H54 (cell line): ENCODE results near the gene ABTB2.

Source experiments
- DNase-seq: peaks from one replicate; pipeline ENCODE4 v3.0.0; 2011; ENCODE audit warnings: low spot score, mixed read lengths; ENCODE audit not compliant: insufficient read length
- FAIRE-seq: peaks from 3 replicates; lab custom pipeline; 2011; peaks lifted over from hg19 to GRCh38; lab: Jason Lieb, UNC
- POLR2A ChIP-seq: IDR thresholded peaks from 2 replicates; pipeline ENCODE4 v1.6.1; 2011; ENCODE audit warnings: low read depth, mild to moderate bottlenecking, low read length

The ABTB2 gene

DNA sequence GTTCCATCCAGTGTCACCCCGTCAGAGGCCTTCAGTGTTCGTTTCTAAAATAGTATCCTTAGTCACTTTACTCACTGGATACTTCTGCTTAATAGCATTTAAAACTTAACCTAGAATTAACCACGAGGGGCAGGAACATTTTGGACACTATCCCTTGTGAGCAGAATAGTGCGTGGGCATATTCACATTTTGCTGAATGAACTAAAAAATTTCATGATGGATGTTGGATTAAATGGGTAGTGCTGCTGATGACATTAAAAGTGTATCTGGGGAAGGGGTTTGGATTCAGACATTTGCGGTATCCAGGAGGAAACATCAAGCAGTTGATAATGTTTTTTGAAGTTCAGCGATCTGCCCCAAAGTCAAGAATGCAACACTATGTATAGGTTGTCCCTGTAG lies 253.1 kb downstream of the ABTB2 start:
- no peak for DNase-seq
- TF ChIP-seq POLR2A: no peak
- FAIRE-seq: no peak
